ENCODE data around the gene MAPK7.

The MAPK7 gene

DNA sequence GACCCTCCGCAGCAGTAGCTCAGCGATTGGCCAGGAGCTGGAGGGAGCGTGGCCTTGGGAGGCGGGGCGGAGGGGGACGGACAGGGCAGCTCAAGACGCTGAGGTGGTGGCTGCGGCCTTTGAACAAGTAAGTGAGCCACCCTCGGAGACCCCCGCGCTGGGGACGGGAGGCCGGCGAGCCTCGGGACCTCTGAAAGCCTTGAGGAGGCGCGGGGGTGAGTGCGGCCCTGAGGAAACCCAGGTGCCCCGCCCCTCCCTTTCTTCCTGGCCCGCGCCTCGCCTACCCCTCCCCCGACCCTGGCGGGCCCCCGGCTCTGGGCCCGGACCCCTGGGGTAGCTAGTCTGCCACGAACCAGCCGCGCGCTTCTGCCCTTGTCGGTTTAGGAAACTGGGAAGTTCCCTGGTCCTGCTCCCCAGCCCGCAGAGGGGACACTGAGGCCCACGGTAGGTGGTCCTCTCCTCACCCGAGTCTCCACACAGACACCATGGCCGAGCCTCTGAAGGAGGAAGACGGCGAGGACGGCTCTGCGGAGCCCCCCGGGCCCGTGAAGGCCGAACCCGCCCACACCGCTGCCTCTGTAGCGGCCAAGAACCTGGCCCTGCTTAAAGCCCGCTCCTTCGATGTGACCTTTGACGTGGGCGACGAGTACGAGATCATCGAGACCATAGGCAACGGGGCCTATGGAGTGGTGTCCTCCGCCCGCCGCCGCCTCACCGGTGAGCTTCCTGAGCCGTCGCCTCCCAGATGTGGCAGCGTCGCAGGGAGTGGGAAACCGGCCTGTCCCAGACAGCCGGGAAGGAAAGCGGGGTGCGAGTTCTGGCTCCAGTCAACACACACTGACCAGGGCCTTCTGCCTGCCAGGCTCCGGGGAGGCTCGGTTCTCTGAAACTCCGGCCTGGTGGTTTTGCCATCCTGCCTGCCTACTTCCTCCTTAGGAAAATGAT lies at the start of gene MAPK7:
Gene MAPK7, plus strand, starts transcription at position 83 of the 945 bp plus-strand sequence. Its CDS starts 403 bp downstream, at position 486.
- no peak for DNase-seq

DNA sequence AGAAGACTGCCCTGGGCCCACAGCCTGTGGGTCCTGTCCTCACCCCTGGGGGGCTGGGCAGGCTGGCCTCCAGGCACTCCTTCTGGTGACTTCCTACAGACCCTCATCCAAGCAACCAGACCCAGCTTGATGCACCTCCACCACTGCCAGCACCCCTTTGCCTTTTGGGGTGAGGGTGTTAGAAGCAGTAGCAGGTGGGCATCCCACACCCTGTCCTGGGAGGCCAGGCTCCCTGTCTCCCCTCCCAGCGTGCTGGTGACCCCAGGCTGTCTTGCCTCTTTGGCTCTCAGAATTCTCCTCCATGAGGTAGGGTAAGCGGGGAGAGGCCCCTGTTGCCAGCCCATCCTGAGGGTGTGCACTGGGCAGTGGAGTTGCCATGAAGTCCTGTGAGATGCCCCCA lies 49.2 kb upstream of the MAPK7 start:
- no peak for DNase-seq

DNA sequence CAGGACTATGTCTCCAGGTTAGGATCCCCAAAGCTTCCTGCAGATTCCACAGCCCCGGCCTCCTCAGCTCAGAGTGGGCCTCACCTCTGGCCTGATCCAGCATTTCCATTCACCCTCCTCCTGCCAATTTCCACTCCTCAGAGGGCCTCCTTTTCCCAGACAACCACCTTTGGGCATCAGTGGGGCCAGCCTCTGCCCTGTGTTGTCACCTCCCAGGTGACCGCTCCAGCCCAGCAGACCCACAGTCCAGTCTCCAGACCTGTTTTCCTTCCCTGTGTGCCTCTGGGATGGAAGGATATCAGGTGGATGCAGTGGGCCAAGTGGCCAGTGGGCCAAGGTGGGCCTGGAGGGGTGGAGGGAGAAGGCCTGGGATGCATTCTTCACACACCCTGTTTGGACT lies 48.5 kb upstream of the MAPK7 start:
- no peak for DNase-seq

DNA sequence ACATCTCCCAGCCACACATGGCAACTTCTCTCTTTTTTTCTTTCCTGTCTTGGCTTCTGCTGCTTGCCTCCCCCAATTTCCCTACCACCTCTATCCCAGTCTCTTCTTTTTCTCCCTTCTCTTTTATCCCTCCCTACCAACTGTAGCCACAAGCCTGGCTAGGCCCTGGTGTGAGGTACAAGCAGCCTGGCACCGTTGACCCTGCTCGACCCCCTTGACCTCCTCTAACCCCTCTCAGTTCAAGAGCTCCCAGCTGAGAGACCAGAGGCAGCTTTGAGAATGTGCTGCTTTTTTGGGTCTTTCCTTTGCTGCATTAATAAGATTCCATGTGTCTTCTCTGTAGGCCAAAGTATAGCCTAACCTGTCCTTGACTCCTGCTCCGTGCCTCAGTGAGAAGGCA lies 48.0 kb upstream of the MAPK7 start:
- DNase-seq, result no peak

DNA sequence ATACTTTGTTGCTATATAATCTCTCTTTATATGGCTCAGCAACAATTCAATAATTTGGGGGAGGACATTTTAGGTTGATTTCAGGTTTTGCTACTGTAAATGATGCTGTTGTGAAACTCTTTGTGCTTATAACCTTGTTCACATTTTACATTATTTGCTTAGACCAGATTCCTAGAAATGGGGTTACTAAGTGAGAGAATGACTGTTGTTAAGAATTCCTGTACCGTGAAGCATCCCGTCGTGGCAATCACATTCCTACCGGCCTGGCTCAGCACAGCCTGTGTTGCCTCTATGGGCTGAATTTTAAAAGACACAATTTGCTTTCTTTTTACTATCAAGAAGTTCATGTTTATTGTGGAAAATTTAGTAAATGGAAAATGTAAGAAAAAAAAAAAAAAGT lies 47.2 kb upstream of the MAPK7 start:
- DNase-seq, result no peak

DNA sequence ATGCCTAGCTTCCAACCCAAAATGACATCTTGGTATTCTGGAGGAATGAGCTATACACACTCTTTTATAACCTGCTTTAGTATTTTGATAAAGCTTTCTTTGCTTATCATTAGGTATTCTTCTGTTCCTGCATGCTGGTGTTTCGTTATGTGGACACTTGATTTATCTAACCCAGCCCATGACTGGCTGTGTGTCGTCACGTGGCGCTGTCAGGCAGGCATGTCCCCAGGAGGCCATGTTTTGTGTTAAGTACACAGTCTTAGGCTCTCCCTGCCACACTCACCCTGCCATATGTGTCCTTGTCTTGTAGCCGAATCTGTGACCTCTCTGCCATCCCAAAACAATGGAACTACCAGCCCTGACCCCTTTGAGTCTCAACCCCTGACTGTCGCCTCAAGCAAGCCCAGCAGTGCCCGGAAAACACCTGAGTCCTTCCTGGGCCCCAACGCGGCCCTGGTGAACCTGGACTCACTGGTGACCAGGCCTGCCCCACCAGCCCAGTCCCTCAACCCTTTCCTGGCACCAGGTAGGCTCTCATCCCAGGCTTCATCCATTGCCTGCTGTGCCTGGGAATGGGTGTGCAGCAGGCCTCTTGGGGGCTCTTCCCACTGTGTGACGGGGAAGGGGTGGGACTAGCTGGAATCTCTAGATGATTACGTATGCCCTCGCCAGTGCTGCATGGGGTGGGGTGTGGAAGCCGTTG lies 46.6 kb upstream of the MAPK7 start:
- no peak for DNase-seq

DNA sequence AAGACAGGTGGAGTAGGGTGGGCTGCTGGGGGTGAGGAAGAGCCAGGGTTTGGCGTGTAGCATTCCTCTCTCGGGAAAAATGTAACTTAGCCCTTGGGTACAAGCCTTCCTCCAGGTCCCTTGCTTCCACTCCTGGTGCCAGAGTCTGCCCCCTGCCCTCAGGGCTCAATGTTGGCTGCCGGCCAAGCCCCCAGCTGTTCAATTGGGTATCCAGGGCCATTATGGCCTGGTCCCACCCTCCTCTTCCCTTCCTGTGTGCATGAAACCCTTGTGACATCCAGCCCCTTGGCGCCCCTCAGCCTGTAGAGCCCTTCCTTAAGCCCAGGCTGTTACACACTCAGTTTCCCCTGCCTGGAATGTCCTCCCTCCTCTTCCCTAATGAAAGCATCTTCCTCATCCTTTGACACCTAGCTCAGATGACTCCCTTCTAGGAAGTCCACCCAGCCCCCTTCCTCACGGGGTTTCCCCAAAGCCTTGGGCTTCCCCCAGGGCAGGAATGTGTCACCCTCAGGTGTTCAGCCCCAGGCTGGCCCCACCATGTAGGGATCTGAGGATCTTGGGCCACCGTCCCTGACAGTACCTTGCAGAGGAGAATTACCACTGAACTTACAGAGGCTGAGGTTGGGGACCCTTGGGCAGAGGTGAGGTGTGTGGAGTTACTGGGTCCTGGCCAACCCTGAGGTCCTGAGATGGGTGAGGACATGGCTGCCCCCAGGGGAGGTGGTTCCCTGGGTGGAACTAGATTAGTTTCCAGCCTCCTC lies 45.7 kb upstream of the MAPK7 start:
- DNase-seq, result peak; percentile 30

DNA sequence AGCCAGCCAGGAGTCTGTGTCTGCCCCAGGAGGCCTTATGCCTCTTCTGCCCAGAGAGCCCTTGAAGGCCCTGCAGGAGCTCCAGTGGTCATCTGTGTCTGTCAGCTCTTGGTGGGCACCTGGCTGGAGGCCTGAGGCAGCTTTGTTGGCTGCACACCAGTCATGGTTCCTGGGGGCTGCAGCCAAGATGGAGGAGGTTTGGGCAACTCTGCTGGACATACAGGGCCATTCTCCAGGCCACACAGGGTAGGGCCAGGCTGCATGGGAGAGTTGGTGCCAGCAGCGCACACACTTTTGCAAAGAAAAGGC lies 45.2 kb upstream of the MAPK7 start:
- DNase-seq, result no peak

DNA sequence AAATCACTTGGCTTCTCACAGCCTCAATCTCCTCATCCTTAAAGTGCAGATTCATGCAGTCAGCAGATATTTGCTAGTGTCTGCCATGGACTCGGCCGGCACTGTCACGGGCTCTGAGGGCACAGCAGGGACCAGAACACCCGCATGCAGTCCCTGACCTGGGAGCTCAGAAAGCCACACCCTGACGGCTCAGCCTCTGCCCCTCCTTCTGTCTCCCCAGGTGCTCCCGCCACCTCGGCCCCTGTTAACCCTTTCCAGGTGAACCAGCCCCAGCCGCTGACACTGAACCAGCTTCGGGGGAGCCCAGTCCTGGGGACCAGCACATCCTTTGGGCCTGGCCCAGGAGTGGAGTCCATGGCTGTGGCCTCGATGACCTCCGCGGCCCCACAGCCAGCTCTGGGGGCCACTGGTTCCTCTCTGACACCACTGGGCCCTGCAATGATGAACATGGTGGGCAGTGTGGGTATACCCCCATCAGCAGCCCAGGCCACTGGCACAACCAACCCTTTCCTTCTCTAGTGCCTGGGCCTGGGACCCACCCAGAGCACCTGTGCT lies 44.5 kb upstream of the MAPK7 start:
- no peak for DNase-seq

DNA sequence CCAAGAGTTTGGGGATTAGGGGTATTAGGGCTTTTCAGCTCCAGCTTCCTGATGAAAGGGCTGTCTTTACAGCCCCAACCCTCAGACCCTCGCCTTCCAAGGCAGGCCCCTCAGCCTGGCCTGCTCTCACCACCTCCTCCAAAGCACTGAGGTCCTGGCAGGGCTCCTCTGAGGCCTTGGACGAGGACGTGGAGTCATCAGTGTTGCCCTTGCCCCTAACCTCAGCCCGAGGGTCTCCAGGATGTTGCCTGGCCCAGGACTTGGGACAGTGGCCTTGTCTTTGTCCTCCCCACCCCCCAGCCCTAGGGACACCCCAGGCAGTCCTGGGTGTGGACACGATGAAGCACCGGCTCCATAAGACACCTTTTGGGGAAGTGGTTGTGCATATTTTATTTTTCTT lies 44.0 kb upstream of the MAPK7 start:
- DNase-seq, result no peak

DNA sequence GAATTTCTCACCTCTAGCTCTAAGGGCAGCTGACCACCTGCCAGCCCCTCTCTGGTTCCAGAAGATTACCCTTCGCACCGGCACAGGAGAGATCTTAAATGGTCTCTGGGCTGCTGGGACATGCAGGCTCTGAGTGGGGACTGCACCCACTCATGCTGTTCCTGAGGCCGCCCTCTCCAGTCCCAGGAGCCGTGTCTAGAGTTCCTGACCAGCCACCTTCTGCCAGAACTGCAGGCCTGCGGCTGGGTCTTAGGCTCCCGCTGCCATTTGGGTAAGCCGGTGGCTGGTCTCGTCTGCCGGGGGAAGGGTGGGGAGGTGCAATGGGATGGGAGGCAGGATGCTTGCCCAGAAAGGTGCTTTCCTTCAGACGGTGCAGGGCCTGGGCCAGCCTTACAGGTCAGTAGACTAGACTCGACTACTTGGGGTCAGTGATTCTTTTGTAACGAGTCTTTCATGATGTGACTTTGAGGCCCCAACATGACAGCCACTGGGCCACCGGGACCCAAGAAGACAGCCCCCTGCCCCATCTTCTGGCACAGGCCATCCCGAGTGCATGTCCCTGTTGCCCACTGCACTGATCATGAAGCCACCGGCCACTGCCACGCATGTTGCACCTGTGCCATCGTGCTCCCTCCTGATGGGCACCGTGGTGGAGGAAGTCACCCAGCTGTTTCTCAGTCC lies 42.2 kb upstream of the MAPK7 start:
- DNase-seq, result no peak

DNA sequence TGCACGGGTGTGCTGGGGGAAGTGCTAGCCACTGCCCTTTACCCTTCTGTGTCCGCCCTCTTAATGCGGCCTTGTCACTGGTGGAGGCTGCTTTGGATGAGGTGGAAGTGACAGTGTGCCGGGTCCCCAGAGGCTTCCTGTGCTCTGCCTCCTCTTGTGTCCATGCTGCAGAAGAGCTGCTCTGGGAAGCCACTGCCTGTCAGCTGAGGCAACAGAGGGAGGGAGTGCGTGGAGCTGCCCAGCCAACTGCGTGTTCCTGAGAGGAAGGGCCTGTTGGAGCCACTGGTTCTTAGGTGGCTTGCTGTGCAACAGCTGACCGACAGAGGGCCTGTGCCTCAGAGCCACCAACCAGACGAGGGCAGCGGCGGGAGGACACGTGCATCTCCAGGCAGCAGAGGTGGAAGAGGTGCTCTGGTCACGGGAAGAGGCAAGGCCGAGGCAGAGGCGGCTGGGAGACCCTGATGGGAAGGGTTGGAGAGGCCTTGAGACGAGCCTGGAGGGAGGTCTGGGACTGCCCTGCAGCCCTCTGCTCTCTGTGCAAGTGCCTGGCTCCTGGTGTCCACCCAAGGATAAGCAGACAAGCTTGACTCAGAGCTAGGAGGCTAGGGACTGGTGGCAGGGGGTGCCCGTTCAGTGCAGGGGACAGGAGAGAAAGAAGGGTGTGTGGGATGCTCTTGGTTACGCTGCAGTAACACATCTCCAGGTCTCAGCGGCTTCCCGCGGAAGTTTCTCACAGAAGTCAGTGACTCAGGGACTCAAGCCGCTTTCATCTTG lies 41.2 kb upstream of the MAPK7 start:
- no peak for DNase-seq

DNA sequence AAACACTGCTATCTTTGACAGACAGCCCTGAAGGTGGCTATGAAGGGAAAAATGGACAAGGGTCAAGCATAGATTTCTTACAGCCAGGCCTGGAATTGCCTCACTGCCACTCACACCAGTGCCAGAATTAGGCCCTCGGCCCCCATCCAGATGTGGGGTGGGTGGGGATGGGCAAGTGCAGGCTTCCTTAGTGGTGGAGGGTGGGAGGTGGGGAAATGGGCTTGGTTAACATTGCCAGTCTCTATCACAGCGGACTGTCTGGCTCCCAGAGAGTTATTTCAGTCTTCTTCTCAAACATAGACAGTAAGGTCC lies 40.6 kb upstream of the MAPK7 start:
- DNase-seq, result no peak

DNA sequence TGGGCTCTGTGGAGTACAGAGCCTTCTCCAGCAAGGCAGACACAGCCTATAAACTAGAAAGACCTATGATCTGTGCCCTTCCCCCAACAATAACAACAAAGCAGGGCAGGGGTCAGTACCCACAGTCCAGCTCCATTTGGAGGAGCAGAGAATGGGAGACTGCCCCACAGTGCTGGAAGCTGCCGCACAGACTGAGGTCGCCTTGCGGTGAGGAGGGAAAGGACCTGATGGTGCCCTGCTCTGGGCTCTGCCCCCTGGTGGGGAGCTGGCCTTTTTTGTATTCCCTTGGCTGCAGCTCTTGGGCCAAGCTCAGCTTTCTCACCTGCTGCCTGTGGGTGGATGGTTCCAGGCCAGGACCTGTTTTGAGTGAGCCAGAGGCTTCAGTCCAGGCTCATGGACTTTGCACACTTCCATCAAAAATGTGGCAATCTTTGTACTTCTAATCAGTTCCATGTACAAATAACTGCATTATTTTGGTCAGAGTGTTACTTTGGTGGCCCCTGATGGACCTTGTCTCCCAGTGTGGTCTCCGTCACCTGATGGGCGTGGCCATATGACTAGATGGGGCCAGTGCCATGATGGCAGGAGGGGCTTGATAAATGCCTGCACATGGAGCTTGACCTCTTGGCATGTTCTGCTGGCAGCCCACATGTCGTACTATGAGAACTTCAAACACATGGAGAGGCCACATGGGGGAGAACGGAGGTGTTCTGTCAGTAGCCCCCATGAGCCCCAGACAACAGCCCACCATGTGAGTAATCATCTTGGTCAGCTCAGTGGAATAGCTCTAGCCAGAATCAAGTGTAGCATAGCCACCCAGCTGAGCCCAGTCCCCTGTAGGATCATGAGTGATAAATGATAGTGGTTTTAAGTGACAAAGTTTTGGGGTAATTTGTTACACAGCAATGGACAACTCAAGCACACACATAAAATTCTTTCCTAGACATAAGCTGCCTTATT lies 40.0 kb upstream of the MAPK7 start:
- DNase-seq, result peak; percentile 66

DNA sequence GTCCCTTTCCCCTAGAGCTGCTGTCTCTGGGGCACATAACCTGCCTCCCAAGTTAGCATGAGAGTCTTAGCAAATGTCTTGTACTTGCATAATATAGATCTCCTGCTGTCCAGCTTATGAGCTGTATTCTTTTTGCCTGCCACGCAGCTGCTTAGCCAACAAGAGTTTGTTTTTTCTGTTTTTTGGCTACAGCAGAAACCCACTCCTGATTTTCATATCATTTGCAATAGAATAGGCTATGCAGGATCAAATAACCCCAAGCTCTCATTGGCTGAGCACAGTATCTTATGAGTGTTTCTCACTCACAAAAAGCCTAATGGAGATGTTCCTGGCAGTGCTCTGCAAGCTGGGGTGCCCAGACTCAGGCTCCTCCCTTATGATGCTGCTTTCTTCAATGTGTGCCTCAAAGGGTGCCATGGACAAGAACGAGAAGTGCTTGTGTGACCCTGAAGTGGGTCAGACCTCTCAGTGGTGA lies 38.9 kb upstream of the MAPK7 start:
- no peak for DNase-seq

DNA sequence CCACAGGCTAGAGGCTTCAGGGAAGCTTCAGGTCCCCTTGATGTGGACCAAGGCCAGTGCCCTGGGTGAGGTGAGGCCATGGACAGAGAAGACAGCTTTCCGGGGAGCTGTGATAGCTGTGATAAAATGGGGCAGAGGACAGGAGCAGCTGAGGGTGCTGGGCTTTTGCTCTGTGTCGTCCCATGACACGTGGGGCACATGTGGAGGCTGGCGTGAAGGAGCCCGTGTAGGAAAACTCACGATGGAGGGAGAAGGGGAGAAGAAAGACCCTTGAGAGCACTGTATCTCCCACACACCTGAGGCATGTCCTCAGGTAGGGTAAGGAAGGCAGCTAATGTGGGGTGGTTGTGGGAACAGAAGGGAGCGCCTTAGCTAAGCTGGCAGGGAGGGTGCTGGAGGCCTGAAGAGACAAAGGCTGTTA lies 37.1 kb upstream of the MAPK7 start:
- DNase-seq, result no peak

DNA sequence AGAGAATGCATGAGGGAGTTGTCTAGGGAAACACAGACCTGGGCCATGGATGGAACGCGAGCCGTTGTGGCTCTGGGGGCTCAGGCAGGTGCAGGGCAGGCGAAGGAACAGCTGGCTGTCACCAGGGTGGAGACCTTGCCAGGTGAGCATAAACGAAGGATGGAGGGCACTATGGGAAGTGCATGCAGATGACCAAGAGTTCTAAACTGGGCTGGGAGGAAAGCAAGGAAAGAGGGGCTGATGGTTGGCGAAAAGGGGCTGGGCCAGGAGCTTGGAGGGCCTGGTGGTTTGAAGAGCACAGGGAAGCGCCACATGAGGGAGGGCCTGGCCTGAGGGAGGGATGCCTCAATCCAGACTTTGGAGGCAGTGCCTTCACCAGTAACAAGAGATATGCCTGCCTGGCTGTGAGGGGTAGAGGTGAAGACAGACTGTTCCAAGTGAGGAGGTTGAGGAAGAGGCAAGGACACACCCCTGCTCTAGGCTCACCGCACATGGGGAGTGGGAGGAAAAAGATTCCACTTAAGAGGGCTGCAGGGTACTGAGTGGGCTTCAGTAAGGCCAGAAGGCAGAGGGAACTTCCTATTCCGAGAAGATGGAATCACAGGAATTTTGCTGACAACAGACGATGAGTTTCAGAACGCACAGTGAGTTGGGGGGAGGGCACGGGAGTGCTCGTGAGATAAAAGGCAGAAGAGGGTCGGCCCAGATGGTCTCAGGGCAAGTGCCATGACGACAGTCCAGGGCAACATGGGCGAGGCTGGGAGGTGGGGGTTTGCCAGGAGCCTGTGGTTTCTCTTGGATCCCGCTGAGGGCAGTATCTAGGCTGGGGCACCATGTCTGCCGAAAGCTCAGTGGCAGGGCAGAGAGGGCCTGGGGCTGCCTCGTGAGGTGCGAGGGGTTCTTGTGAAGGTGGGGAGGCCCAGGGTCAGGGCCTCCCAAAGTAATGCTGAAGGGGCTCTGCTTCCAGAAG lies 36.4 kb upstream of the MAPK7 start:
- DNase-seq, result no peak

DNA sequence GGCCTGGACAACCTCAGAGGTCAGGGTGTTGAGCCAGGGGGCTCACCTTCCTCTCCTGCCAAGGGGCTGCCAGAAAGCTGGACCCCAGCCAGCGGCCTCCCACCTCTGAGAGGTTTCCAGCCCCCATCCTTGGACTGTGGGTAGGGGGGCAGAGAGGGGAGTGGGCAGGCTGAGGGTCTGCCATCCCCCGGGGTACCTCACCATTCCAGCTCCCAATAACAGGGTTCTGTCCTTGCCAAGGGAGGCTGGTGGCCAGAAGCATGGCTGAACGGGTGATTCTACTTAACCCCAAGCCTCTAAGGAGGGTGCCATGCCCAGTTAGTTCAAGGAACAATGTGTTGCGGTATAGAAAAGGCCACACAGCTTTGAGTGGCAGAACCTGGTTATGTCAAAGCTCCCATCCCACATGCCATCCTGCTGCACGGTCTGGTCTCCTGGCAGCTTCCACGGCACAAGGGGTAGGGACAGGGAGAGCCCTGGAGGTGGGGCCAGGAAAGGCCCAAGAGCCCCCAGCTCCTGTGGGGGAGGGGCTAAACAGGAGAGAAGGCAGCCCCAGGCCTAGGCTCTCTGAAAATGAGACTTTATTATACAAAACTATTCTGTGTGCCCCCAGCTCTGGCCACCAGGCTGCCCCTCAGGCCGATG lies 35.6 kb upstream of the MAPK7 start:
- no peak for DNase-seq

DNA sequence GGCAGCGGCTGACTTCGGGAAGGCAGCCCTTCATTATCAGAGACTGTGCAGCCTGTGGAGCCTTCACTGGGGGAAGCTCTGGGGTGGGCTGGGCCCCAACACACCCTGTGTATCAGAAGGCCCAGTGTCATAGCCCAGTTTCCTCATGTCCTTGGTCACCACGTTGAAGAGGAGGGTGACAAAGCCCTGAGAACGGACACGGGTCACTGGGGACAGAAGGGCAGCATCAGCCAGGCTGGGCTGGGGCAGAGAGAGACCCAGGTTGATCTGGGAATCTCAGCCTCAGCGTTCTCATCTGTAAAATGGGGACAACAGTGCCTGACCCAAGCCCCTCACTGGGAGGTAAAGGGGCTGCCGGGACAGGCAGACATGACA lies 35.1 kb upstream of the MAPK7 start:
- no peak for DNase-seq

All from activated CD4-positive, alpha-beta T cell treated with anti-CD3 and anti-CD28 coated beads, Interleukin-2, Interleukin-6, amounts not matched to agents 100 ng/mL and 50 ng/mL, durations not matched to agents 16 hours and 8 hours (primary cell).